ENCODE measurements around the gene SLC22A14.
"Not testable (repeated sequence)": the region's sequence is repeated elsewhere in the genome, so short reads cannot be mapped to it uniquely, and the experiment has no call there.

The SLC22A14 gene

GRCh38 chr3:38313263-38313662, 31.2 kb downstream of the SLC22A14 start:
- no peak for DNase-seq (ENCODE audit: low read depth)

GRCh38 chr3:38313695-38314094, 31.6 kb downstream of the SLC22A14 start:
- no peak for DNase-seq (ENCODE audit: low read depth)

GRCh38 chr3:38314112-38314763, 32.1 kb downstream of the SLC22A14 start:
- no peak for DNase-seq (ENCODE audit: low read depth)

- DNase-seq (ENCODE audit: low read depth): no peak
These were observed 32.8 kb downstream of the SLC22A14 start for GRCh38 chr3:38314764-38315487.

- no peak for DNase-seq (ENCODE audit: low read depth)
These were observed 33.6 kb downstream of the SLC22A14 start for GRCh38 chr3:38315488-38316230.

GRCh38 chr3:38316356-38317191, 34.5 kb downstream of the SLC22A14 start:
- no peak for DNase-seq (ENCODE audit: low read depth)

- DNase-seq (ENCODE audit: low read depth): no peak
These were observed 35.2 kb downstream of the SLC22A14 start for GRCh38 chr3:38317192-38317759.

- no peak for DNase-seq (ENCODE audit: low read depth)
These were observed 36.9 kb downstream of the SLC22A14 start for GRCh38 chr3:38318766-38319671.

- not testable (repeated sequence) for DNase-seq (ENCODE audit: low read depth)
These were observed 38.5 kb downstream of the SLC22A14 start for GRCh38 chr3:38320638-38321037.

GRCh38 chr3:38323060-38323459, 41.0 kb downstream of the SLC22A14 start:
- no peak for DNase-seq (ENCODE audit: low read depth)

GRCh38 chr3:38325256-38325655, 43.2 kb downstream of the SLC22A14 start:
- no peak for DNase-seq (ENCODE audit: low read depth)

- peak; percentile 14 for DNase-seq (ENCODE audit: low read depth)
These were observed 45.4 kb downstream of the SLC22A14 start for GRCh38 chr3:38327335-38328009.

GRCh38 chr3:38331257-38332022, 49.3 kb downstream of the SLC22A14 start:
- no peak for DNase-seq (ENCODE audit: low read depth)

GRCh38 chr3:38332201-38332600, 50.1 kb downstream of the SLC22A14 start:
- no peak for DNase-seq (ENCODE audit: low read depth)

GRCh38 chr3:38334142-38335055, 52.3 kb downstream of the SLC22A14 start:
- DNase-seq (ENCODE audit: low read depth): peak; percentile 80

- DNase-seq (ENCODE audit: low read depth): no peak
These were observed 53.2 kb downstream of the SLC22A14 start for GRCh38 chr3:38335263-38335662.

GRCh38 chr3:38337703-38338102, 55.6 kb downstream of the SLC22A14 start:
- DNase-seq (ENCODE audit: low read depth): no peak

Measured in fibroblast of gingiva (primary cell).